Measurements from ENCODE around the gene ALCAM.

ALCAM gene

DNA sequence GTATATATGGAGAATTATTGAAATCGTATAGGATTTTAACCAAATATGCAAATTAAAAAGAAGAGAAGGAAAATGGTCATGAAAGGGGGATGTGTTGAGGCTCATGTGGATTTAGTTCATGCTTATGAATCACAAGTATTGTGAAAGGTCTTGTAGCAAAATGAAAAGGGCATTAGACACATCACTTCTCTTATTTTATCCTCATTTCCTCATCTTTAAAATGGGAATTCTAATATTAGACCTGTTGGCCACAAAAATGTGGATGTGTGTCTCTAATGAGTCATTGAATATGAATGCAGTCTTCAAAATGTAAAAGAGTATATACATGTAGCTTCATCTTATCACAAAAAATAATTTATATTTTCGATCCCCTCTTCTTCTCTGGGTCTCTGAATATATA, 14.9 kb upstream of the ALCAM start:
- Histone ChIP-seq H3K36me3 (replicated peaks) (no peaks in the 10 kb centered on the region), H3K27me3 (replicated peaks) (no peaks in the 10 kb centered on the region), H3K27ac (no peak overlapping the region), H3K4me3 (ENCODE audit: low read depth, low read length) (no peak overlapping the region)
- TF ChIP-seq CTCF (IDR thresholded peaks at IDR 0.05; ENCODE audit: low read depth, low read length, missing control alignments) = no peak
- in situ Hi-C loops (cut with HindIII; ENCODE audit: low pct_ligation_motif_present, low sequenced_read_pairs) = loop anchor here (25.0 kb wide), 1 partner anchor 740 kb away; no protein-coding TSS in a partner anchor
- DNase-seq = no peak

- no peak overlapping the region for H3K27ac ChIP-seq
- H3K36me3 ChIP-seq (replicated peaks) = no peaks in the 10 kb centered on the region
- no peak overlapping the region for H3K4me3 ChIP-seq (ENCODE audit: low read depth, low read length)
- no peak for DNase-seq
- no peak for TF ChIP-seq CTCF (IDR thresholded peaks at IDR 0.05; ENCODE audit: low read depth, low read length, missing control alignments)
- in situ Hi-C loops (cut with HindIII; ENCODE audit: low pct_ligation_motif_present, low sequenced_read_pairs) = loop anchor here (25.0 kb wide), 1 partner anchor 741 kb away; no protein-coding TSS in a partner anchor
- no peaks in the 10 kb centered on the region for H3K27me3 ChIP-seq (replicated peaks)
Measured at GRCh38 chr3:105352976-105353375, 13.7 kb upstream of the ALCAM start.

DNA sequence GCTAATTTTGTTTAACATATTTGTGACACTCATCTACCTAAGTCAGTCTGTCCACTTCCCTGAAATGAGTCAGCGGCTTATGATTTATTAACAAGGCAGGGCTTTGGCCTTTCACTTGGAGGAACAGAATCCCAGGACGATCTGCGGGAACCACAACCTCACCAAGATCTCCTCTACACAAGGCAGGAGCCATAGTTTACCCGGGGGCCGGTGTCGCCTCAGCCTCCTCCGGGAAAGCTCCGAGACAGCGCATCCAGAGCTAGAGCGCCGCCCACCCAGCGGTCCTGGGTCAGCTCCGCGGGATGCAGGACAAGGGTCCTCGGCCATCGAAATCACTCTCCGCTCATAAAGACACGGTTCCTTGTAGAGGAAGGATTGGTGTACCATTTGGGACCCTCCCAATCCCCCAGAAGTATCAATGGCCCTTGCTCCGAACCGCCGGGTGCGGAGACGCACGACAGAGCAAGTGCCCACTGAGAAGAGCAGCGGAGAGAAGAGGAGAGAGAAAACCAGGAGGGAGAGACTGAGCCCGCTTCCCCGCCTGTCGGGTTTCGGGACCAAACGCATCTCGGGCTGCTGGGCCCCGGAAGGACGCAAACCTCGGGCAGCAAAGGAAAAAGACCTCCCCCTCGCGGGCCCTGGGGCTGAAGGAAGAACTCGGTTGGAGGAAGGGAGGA, 13.1 kb upstream of the ALCAM start:
- H3K27ac ChIP-seq = peak overlapping the region; percentile 55
- TF ChIP-seq CTCF (IDR thresholded peaks at IDR 0.05; ENCODE audit: low read depth, low read length, missing control alignments) = peak; percentile 6

GRCh38 chr3:105354429-105354828, 12.3 kb upstream of the ALCAM start:
- Histone ChIP-seq H3K36me3 (replicated peaks) (no peaks in the 10 kb centered on the region), H3K4me3 (ENCODE audit: low read depth, low read length) (peak overlapping the region; percentile 51), H3K27me3 (replicated peaks) (no peaks in the 10 kb centered on the region), H3K27ac (peak overlapping the region; percentile 55)
- no peak for TF ChIP-seq CTCF (IDR thresholded peaks at IDR 0.05; ENCODE audit: low read depth, low read length, missing control alignments)
- no peak for DNase-seq
- in situ Hi-C loops (cut with HindIII; ENCODE audit: low pct_ligation_motif_present, low sequenced_read_pairs) = loop anchor here (25.0 kb wide), 1 partner anchor 742 kb away; no protein-coding TSS in a partner anchor

More for the DNA sequence above, 13.1 kb upstream of the ALCAM start:
- Histone ChIP-seq H3K4me3 (ENCODE audit: low read depth, low read length) (peak overlapping the region; percentile 51), H3K27me3 (replicated peaks) (no peaks in the 10 kb centered on the region), H3K36me3 (replicated peaks) (no peaks in the 10 kb centered on the region)
- DNase-seq = no peak
- in situ Hi-C loops (cut with HindIII; ENCODE audit: low pct_ligation_motif_present, low sequenced_read_pairs) = loop anchor here (25.0 kb wide), 1 partner anchor 741 kb away; no protein-coding TSS in a partner anchor

DNA sequence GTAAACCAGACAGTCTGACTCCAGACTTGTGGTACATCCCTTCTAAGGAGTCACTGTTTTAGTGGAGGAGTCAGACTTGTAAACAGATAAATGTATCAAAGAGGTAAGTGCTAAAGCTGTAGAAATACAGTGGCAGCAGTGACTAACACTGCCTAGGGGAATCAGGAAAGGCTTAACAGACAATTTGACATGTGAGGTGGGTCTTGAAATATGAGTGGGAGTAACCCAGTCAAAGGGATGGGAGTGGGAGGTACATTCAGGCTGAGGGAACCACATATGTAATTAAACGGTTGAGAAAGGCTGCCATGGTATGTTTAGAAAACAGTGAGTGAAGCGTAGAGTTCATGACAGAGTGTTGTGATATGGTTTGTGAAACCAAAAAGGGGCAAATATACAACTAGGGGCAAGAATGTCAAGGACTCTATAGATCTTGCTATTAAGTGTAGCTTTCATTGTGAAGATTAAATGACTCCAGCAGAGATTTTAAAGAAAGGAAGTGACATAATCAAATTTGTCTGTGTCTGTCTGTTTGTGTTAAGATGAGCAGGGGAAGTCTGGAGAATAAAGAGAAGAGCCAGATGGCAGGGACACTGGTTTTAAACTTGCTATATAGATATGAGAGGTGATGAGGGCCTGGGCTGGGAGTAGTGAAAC, 11.2 kb upstream of the ALCAM start:
- Histone ChIP-seq H3K27ac (no peak overlapping the region), H3K27me3 (replicated peaks) (no peaks in the 10 kb centered on the region), H3K36me3 (replicated peaks) (no peaks in the 10 kb centered on the region), H3K4me3 (ENCODE audit: low read depth, low read length) (no peak overlapping the region)
- no peak for DNase-seq
- TF ChIP-seq CTCF (IDR thresholded peaks at IDR 0.05; ENCODE audit: low read depth, low read length, missing control alignments) = no peak
- in situ Hi-C loops (cut with HindIII; ENCODE audit: low pct_ligation_motif_present, low sequenced_read_pairs) = loop anchor here (25.0 kb wide), 1 partner anchor 743 kb away; no protein-coding TSS in a partner anchor
